HepG2 (cell line): ENCODE results near the gene EEF1AKMT4. TPM values are rescaled to one million over a fixed set of nuclear protein-coding genes. Genes with fewer than 3 reads are reported as not detected.
A peak's percentile ranks its signal among the peaks of the same experiment; 100 is the strongest.

Experiments used
- FIP1L1 ChIP-seq: fragments of 200-400 bp; formaldehyde crosslinking; IDR thresholded peaks from 2 replicates; pipeline ENCODE4 v1.6.1; 2018; ENCODE audit warnings: low read depth, mild to moderate bottlenecking, low read length, moderate library complexity, borderline replicate concordance; ENCODE audit not compliant: insufficient read depth
- GATAD2A ChIP-seq: IDR thresholded peaks from 2 replicates; pipeline ENCODE4 v1.6.1; 2016
- HIVEP1 ChIP-seq: sonication (generic); formaldehyde crosslinking; IDR thresholded peaks from 2 replicates; pipeline ENCODE4 v1.4.0; 2020; ENCODE audit warnings: mild to moderate bottlenecking, missing genetic modification reagents
- HOXA5 ChIP-seq: sonication (generic); formaldehyde crosslinking; IDR thresholded peaks from 2 replicates; pipeline ENCODE4 v1.4.0; 2020; ENCODE audit warnings: missing genetic modification reagents
- KDM1A ChIP-seq: IDR thresholded peaks from 2 replicates; pipeline ENCODE4 v1.6.1; 2016; ENCODE audit warnings: missing compliant biosample characterization
- MYPOP ChIP-seq: sonication (generic); formaldehyde crosslinking; IDR thresholded peaks from 2 replicates; pipeline ENCODE4 v1.8.1; 2023; ENCODE audit warnings: mild to moderate bottlenecking, moderate library complexity, missing genetic modification reagents
- NONO ChIP-seq, 2 experiments: fragments of 450-650 bp in 1 of 2; sonication (generic) in 1 of 2; formaldehyde crosslinking in 1 of 2; IDR thresholded peaks in 1 of 2; conservative IDR thresholded peaks in 1 of 2; 2 replicates each; pipeline versions ENCODE4 v1.6.1 to v1.8.0; 2017 to 2022; ENCODE audit warnings: mild to moderate bottlenecking in 1 of 2, missing genetic modification reagents in 1 of 2, moderate library complexity in 1 of 2
- POLR2G ChIP-seq: fragments of 200-400 bp; formaldehyde crosslinking; IDR thresholded peaks from 2 replicates; pipeline ENCODE4 v1.6.1; 2018; ENCODE audit warnings: mild to moderate bottlenecking, low read depth, low read length, moderate library complexity
- ZBTB26 ChIP-seq: IDR thresholded peaks from 2 replicates; pipeline ENCODE4 v1.6.1; 2016; ENCODE audit warnings: missing compliant biosample characterization, missing genetic modification reagents, borderline replicate concordance
- ZFP90 ChIP-seq: sonication (generic); formaldehyde crosslinking; IDR thresholded peaks from 2 replicates; pipeline ENCODE4 v1.8.0; 2022; ENCODE audit warnings: missing genetic modification reagents, mild to moderate bottlenecking, inconsistent platforms, borderline replicate concordance
- ZNF207 ChIP-seq: fragments of 450-650 bp; IDR thresholded peaks from 2 replicates; pipeline ENCODE4 v1.6.1; 2016; ENCODE audit warnings: antibody characterized with exemption, borderline replicate concordance
- ZNF318 ChIP-seq: sonication (generic); formaldehyde crosslinking; IDR thresholded peaks from 2 replicates; pipeline ENCODE4 v1.4.0; 2020; ENCODE audit warnings: mild to moderate bottlenecking, missing genetic modification reagents
- ZNF691 ChIP-seq: sonication (generic); formaldehyde crosslinking; IDR thresholded peaks from 2 replicates; pipeline ENCODE4 v1.4.0; 2020; ENCODE audit warnings: missing genetic modification reagents, low read depth, mild to moderate bottlenecking, borderline replicate concordance
- ZNF816 ChIP-seq: sonication (generic); formaldehyde crosslinking; IDR thresholded peaks from 2 replicates; pipeline ENCODE4 v1.8.0; 2022; ENCODE audit warnings: missing genetic modification reagents, mild to moderate bottlenecking, borderline replicate concordance
- polyA plus RNA-seq, 8 experiments: library from polyadenylated mRNA; depleted of rRNA in 3 of 8; stranded (reverse) in 7 of 8; unstranded in 1 of 8; fragments of >200 nt; fragmentation: Illumina TruSeq in 4 of 8; extraction: Trizol in 4 of 8; gene quantifications; 2 replicates each; pipeline versions ENCODE4 v1.2.1 to v1.2.3, GENCODE V29; 2011 to 2016; ENCODE audit warnings: low read depth in 4 of 8, missing spikeins in 1 of 8, mixed read lengths in 1 of 8; ENCODE audit not compliant: insufficient read depth in 1 of 8
- total RNA-seq, 5 experiments: library from RNA; depleted of rRNA; stranded (reverse); fragments of >200 nt; fragmentation: Illumina TruSeq; extraction: Trizol; gene quantifications; 2 replicates each; pipeline ENCODE4 v1.2.3, GENCODE V29; 2016; ENCODE audit warnings: low read depth in 1 of 5
- TF ChIP-seq, protein P1 (sequence below): sonication (generic); formaldehyde crosslinking; IDR thresholded peaks from 2 replicates; pipeline ENCODE4 v1.5.1; 2020; ENCODE audit warnings: missing genetic modification reagents, mild to moderate bottlenecking, borderline replicate concordance

The EEF1AKMT4 gene
- total and polyA plus RNA-seq, 2 of the 13 experiments (the other 11 are each of a cell fraction or from before 2014, with no cell fraction given): 13.1 to 15.8 TPM

DNA sequence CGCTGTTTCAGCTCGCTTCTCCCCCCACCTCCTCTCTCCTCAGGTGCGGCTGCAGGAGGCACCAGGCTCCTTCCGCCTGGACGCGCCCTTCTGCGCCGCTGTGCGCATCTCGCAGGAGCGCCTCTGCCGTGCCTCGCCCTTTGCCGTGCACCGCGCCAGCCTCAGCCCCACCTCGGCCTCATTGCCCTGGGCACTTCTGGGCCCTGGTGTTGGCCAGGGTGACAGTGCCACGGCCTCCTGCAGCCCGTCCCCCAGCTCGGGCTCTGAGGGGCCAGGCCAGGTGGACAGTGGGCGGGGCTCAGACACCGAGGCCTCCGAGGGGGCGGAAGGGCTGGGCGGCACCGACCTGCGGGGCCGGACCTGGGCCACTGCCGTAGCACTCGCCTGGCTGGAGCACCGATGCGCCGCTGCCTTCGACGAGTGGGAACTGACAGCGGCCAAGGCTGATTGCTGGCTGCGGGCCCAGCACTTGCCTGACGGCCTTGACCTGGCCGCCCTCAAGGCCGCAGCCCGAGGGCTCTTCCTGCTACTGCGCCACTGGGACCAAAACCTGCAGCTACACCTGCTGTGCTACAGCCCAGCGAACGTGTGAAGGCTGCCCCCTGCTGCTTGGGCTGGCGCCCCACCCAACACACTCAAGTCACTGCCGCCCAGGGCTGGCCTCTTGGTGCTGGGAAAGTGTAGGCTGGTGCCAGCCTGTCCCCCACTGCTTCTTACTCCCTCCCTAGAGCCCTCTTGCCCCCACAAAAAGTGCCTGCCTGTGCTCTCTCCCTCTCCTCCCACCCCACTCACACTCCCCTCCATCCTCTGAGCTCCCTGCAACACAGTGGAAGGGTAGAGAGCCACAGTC is 7.8 kb upstream of the EEF1AKMT4 start (continued):
- TF ChIP-seq MYPOP: peak; percentile 69; the same call in 1 of the 2 replicates
- TF ChIP-seq HOXA5 (CRISPR knock-in tag): peak; percentile 93
- peak; percentile 97 for TF ChIP-seq ZNF318
- TF ChIP-seq FIP1L1: no peak
- TF ChIP-seq ZNF691 (CRISPR knock-in tag): peak; percentile 95
- TF ChIP-seq ZNF207: no peak
- peak; percentile 26; the same call in 1 of the 2 replicates for TF ChIP-seq HIVEP1 (CRISPR knock-in tag)
- TF ChIP-seq POLR2G: peak; percentile 71; the same call in 1 of the 2 replicates
- peak; percentile 98 for TF ChIP-seq ZFP90 (CRISPR knock-in tag)
- TF ChIP-seq ZBTB26 (CRISPR knock-in tag): no peak; the same call in 1 of the 2 replicates
- TF ChIP-seq ZNF816 (CRISPR knock-in tag): 0 out of 2 replicates have a peak, but pooled peaks have one; percentile 46
- TF ChIP-seq GATAD2A (CRISPR knock-in tag): peak; percentile 85
- TF ChIP-seq NONO (IDR thresholded peaks at IDR 0.05): no peak
- peak; percentile 98 for TF ChIP-seq NONO (CRISPR knock-in tag; conservative IDR thresholded peaks at IDR 0.05)
- TF ChIP-seq, protein P1, sequence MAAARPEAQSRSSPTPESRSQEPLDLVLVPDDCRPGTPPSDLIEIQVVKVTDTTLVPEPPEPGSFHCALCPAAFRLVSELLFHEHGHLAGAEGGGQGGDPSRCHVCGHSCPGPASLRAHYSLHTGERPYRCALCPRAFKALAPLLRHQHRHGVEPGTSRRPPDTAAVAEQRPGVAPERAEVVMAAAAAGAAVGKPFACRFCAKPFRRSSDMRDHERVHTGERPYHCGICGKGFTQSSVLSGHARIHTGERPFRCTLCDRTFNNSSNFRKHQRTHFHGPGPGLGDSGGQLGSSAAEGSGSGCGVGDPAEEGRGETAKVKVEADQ: peak; percentile 66; the same call in 1 of the 2 replicates
- 0 out of 2 replicates have a peak, but pooled peaks have one; percentile 21 for TF ChIP-seq KDM1A
